ENCODE data around the gene NAP1L5. TPM values are rescaled to one million over a fixed set of nuclear protein-coding genes. Genes with fewer than 3 reads are reported as not detected.

Gene NAP1L5
- total and polyA plus RNA-seq, 11 donors: 2.7 to 7.9 (median 4.5) TPM

GRCh38 chr4:88730811-88731210, 33.2 kb upstream of the NAP1L5 start:
- peaks cover 0 to 91% (median 77%) of the 10 kb centered on the region in 9 donors for H3K36me3 ChIP-seq
- no peaks in the 10 kb centered on the region for H3K9me3 ChIP-seq
- intact Hi-C loops (cut with DNase I): no loop called here
- no peak overlapping the region for H3K27ac ChIP-seq
- H3K4me1 ChIP-seq: peaks cover 0 to 39% (median 18%) of the 10 kb centered on the region in 12 donors
- DNase-seq (no peak), ATAC-seq (no peak)
- WGBS, 4 donors: 93 to 98% (median 96%) methylated on average over 5 of the region's 5 CpGs
- H3K27me3 ChIP-seq: no peaks in the 10 kb centered on the region
- no peak overlapping the region for H3K4me3 ChIP-seq
- TF ChIP-seq, protein P1, sequence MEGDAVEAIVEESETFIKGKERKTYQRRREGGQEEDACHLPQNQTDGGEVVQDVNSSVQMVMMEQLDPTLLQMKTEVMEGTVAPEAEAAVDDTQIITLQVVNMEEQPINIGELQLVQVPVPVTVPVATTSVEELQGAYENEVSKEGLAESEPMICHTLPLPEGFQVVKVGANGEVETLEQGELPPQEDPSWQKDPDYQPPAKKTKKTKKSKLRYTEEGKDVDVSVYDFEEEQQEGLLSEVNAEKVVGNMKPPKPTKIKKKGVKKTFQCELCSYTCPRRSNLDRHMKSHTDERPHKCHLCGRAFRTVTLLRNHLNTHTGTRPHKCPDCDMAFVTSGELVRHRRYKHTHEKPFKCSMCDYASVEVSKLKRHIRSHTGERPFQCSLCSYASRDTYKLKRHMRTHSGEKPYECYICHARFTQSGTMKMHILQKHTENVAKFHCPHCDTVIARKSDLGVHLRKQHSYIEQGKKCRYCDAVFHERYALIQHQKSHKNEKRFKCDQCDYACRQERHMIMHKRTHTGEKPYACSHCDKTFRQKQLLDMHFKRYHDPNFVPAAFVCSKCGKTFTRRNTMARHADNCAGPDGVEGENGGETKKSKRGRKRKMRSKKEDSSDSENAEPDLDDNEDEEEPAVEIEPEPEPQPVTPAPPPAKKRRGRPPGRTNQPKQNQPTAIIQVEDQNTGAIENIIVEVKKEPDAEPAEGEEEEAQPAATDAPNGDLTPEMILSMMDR (IDR thresholded peaks at IDR 0.05): no peak
- no peak for TF ChIP-seq POLR2A (IDR thresholded peaks at IDR 0.05)

GRCh38 chr4:88729146-88729760, 31.6 kb upstream of the NAP1L5 start:
- H3K27ac ChIP-seq: no peak overlapping the region
- peaks cover 0 to 98% (median 82%) of the 10 kb centered on the region in 9 donors for H3K36me3 ChIP-seq
- no peaks in the 10 kb centered on the region for H3K9me3 ChIP-seq
- no peak for TF ChIP-seq POLR2A (IDR thresholded peaks at IDR 0.05)
- TF ChIP-seq, protein P1 (IDR thresholded peaks at IDR 0.05): no peak
- intact Hi-C loops (cut with DNase I): no loop called here
- no peak overlapping the region for H3K4me3 ChIP-seq
- DNase-seq (no peak), ATAC-seq (peak in 2 of 4 donors; percentile 25 to 40)
- 70 to 78% (median 76%) methylated on average over 6 of the region's 6 CpGs for WGBS, 4 donors
- peaks cover 0 to 28% (median 16%) of the 10 kb centered on the region in 12 donors for H3K4me1 ChIP-seq
- no peaks in the 10 kb centered on the region for H3K27me3 ChIP-seq

- intact Hi-C loops (cut with DNase I): no loop called here
- Histone ChIP-seq H3K27ac (peak overlapping the region in 8 of 12 donors; percentile 14 to 50 (median 26)), H3K36me3 (peaks cover 0 to 98% (median 91%) of the 10 kb centered on the region in 9 donors)
These were observed 30.5 kb upstream of the NAP1L5 start for GRCh38 chr4:88728146-88728545.

DNA sequence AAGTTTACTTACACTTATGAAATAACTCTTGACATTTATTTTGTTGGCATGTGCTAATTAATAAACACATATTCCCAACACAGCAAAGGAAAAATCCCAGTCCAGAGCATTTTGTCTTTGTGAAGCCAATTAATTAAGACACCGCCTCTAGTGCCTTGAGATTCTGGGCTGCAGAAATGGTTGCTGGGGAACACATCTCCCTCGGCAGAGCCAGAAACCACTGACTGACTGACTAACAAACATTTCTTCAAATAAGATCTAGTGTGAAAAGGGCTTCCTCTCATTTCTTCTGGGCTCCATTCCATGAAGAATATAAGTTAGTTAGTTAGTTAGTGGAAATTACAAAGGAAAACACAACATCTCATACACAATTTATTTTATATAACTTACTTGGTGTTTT, 28.4 kb upstream of the NAP1L5 start:
- H3K27ac ChIP-seq: no peak overlapping the region
- H3K4me1 ChIP-seq: peaks cover 5 to 59% (median 36%) of the 10 kb centered on the region in 12 donors
- ATAC-seq (no peak), DNase-seq (no peak)
- H3K4me3 ChIP-seq: no peak overlapping the region
- intact Hi-C loops (cut with DNase I): no loop called here
- H3K27me3 ChIP-seq: no peaks in the 10 kb centered on the region
- no peak for TF ChIP-seq POLR2A (IDR thresholded peaks at IDR 0.05)
- TF ChIP-seq, protein P1 (IDR thresholded peaks at IDR 0.05): no peak
- H3K36me3 ChIP-seq: peaks cover 0 to 96% (median 70%) of the 10 kb centered on the region in 9 donors
- WGBS, 4 donors: 87 to 91% (median 90%) methylated on average over 2 of the region's 2 CpGs
- H3K9me3 ChIP-seq: no peaks in the 10 kb centered on the region

More at GRCh38 chr4:88728146-88728545, 30.5 kb upstream of the NAP1L5 start:
- no peaks in the 10 kb centered on the region for H3K27me3 ChIP-seq
- TF ChIP-seq POLR2A (IDR thresholded peaks at IDR 0.05): no peak
- TF ChIP-seq, protein P1 (IDR thresholded peaks at IDR 0.05): no peak
- 57 to 83% (median 70%) methylated on average over 6 of the region's 6 CpGs for WGBS, 4 donors
- H3K4me1 ChIP-seq: peaks cover 0 to 38% (median 21%) of the 10 kb centered on the region in 12 donors
- no peak overlapping the region for H3K4me3 ChIP-seq
- H3K9me3 ChIP-seq: no peaks in the 10 kb centered on the region
- ATAC-seq: peak; percentile 44 to 83 (median 78)
- peak in 3 of 5 donors; percentile 32 to 55 (median 45) for DNase-seq
